ENCODE results near the gene EEF2K.
"Not testable (repeated sequence)": the region's sequence is repeated elsewhere in the genome, so short reads cannot be mapped to it uniquely, and the experiment has no call there.

The EEF2K gene

DNA sequence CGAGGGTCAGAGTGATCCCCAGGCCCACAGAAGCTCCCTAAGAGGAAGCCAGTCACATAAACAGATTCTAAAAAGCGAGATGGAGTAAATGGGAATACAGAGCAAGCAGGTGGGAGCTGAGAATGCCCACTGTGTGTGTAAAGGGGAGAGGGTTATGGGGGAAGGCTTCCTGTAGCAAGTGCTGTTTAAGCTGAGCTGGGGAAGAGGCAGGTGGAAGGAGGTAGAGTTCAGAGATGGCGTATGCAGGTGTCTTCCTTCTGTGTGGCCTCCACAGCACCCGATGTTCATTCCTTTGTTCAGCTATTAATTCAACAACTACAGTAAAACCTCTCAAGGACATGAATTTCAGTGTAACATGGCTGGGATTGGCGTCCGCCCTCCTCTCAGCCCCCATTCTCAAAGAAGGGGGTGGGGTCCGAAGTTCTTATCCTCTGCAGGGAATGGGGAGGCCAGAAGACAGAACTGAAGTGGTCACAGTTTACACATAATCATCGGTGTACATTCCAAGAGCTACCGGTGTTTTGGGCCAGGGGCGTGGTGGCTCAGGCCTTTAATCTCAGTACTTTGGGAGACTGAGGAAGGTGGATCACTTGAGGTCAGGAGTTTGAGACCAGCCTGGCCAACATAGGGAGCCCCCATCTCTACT is 1.8 kb downstream of the EEF2K start:
- DNase-seq (ENCODE audit: low read depth in 2 of 3, low spot score in 1 of 3), result no peak

DNA sequence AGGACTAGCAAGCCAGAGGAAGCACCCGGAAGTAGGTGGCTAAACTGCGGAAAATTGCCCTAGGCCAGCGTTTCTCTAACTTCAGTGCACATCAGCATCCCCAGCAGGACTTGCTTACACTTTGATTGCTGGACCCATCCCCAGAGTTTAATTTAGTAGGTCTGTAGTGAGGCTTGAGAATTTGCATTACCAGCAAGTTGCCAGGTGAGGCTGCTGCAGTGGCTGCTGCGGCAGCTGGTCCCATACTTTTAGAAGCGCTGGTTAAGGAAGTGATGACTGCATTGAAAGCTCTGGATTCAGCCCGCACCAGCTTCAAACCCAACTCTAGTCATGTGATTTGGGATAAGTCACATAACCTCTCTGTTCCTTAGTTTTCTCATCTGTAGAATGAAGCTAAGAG is 4.2 kb downstream of the EEF2K start:
- no peak for DNase-seq (ENCODE audit: low read depth in 2 of 3, low spot score in 1 of 3)

DNA sequence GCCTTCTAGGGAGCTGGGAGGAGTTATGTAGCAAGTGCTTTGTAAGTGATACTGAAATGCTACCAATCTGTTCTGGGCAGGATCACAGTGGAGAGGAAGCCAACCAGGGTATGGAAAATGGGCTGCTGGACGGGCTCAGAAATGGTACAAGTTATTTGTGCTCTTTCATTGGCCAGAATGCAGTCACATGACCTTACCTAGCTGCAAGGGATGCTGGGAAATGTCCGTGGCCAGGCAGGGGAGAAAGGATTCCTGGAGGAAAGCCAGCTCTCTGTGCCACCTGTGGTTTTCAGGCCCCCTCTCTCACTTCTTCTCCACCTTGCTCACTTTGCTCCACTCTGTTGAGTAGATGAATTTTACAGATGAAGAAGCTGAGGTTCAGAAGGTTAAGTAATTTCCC is 4.8 kb downstream of the EEF2K start:
- DNase-seq (ENCODE audit: low read depth in 2 of 3, low spot score in 1 of 3), result no peak

DNA sequence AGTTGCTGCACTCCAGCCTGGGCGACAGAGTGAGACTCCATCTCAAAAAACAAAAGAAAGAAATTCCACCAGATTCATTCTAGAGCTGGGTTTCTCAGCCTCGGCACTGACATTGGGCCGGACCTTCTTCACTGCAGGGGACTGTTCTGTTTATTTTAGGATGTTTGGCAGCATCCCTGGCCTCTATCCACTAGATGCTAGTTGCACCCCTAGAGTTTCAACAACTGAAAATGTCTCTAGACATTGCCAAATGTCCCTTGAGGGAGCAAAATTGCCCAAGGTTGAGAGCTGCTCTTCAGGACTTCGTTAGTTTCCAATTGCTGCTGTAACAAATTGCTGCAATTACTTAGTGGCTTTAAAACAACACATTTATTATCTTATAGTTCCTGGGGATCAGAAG is 7.2 kb downstream of the EEF2K start:
- no peak for DNase-seq (ENCODE audit: low read depth in 2 of 3, low spot score in 1 of 3)

DNA sequence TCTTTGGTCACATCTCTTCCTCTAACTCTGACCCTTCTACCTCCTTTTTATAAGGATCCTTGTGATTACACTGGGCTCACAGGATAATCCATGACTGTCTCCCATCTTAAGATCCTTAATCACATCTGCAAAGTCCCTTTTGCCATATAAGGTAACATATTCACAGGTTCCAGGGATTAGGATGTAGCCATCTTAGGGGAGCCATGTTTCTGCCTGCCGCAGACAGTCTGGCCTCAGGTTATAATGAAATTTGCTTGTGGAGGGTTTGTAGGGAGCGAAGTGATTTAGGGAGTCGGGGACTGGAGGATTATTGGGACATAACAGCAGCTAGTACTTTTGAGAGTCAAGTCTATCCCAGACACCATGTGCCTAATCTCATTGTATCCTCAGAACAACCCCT is 7.7 kb downstream of the EEF2K start:
- no peak for DNase-seq (ENCODE audit: low read depth in 2 of 3, low spot score in 1 of 3)

DNA sequence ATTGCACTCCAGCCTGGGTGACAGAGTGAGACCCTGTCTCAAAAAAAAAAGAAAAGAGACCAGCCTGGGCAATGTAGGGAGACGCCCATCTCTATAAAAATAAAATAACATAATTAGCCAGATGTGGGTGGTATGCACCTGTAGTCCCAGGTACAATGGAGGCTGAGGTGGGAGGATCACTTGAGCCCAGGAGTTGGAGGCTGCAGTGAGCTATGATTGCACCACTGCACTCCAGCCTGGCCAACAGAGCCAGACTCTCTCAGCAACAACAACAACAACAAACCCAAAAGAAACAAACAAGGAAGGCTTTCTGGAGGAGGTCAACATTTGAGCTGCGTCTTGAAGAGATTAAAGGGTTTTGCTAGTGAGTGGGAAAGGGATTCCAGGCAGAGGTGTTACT is 8.3 kb downstream of the EEF2K start:
- DNase-seq (ENCODE audit: low read depth in 2 of 3, low spot score in 1 of 3), result no peak

DNA sequence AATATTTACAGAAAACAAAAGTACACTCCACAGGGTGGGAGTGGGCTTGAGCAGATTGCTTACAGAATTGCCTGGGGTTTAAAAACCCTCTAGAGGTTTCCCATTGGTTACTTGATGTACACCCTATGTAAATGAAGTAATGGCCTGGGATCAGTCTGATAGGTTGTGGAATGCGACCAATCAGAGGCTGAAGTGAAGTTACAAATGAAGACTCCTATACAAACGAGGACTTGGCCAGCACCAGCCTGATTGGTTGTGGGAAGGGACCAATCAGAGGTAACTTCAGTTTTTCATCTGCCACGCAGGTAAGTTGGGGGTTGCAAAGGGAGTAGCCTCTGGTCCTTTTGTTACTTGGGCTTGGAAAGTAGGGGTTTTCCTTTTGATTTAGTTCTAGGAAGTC is 8.8 kb downstream of the EEF2K start:
- DNase-seq (ENCODE audit: low read depth in 2 of 3, low spot score in 1 of 3), result no peak

DNA sequence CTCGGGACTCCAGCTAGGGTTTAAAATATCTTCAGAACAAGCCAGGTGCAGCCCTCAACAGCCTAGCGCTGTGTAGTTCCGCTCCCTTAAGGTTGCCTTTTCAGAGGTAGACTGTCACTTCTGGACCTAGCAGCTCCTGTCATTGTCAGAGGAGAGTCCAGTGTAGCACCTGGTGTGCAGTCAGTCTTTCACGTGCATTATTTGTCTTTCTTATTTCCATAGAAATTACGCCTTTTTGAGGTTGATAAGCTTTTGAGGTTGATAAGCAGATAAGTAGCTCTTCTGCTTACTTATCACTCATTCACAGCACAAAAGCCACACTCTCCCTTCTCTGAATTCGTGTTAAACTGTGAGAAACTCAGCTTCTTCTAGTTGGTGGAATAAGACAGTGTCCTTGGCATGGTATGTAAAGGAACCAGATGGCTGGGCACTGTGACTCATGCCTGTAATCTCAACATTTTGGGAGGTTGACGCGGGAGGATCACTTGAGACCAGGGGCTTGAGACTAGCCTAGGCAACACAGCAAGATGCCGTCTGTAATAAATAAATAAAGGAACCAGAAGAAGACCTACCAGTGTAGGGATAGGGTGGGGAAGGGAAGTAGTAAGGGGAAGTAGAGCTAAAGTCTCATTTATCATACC is 10.2 kb downstream of the EEF2K start:
- DNase-seq (ENCODE audit: low read depth in 2 of 3, low spot score in 1 of 3), result no peak

DNA sequence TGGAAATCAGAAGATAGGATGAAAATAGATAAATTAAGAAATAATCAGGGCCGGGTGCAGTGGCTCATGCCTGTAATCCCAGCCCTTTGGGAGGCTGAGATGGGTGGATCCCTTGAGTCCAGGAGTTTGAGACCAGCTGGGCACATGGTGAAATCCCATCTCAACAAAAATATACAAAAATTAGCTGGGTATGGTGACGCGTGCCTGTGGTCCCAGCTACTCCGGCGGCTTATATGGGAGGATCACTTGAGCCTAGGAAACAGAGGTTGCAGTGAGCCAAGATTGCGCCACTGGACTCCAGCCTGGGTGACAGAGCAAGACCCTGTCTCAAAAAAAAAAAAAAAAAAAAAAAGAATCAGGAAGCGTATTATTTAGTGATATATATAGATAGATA is 10.8 kb downstream of the EEF2K start:
- DNase-seq (ENCODE audit: low read depth in 2 of 3, low spot score in 1 of 3), result not testable (repeated sequence)

DNA sequence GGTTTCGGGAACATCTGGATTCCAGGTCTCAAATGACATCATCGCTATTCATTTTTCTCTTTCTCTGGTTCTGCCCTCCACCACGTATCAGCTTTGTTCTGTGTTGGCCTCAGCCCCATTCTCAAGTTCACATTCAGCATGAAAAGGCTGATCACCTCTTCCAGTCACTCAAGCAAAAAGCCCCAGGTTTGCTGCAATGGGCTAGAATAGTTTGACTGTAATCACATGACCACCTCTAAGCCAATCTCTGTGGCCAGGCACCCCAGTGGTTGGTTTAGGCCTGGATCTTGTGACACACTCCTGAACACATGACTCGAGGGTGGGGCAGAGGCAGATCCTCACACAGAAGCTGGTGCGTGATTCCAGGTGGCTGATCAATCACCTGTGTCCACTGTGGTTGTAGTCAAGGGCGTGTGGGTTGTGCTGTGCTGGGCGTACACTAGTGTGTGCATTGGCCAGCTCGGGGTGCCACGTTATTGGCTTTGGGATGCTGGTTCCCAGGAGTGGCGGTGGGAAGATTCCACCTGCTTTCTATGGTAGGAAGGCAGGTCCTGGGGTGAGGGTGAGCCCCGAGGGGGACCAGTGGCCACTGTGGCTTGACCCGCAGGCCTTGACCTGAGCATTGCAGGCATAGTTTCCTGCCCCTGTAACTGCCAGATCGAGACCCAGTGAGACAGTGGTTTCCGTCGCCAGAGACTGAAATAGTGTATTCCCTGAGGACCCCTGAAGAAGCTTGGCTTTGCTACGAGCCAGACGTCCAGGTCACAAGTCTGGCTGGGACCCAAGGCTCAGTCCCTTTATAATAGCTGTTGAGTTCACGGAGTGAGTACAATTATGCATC is 12.0 kb downstream of the EEF2K start:
- DNase-seq (ENCODE audit: low read depth in 2 of 3, low spot score in 1 of 3), result no peak

DNA sequence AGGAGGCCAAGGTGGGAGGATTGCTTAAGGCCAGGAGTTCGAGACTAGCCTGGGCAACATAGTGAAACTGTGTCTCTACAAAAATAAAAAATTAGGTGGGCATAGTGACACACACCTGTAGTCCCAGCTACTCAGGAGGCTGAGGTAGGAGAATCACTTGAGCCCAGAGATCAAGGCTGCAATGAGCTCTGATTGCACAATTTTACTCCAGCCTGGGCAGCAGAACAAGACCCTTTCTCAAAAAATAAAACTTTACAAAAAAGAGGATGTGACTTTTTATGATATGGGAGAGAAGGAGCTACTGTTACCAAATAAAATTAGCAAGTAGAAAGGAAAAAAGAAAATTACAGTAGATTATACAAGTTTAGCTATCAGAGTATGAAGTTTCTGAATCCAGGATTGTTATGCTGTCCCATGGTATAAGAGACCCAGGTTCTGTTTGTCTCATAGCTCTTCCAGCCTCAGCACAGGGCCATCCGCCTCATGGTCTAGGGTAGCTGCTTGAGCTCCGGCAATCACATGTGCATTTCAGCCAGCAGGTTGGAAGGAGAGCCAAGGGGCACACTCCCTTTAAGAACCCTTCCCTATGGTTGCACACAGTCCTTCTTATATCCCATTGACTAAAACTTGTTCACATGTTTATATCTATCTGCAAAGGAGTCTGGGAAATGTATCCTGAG is 13.5 kb downstream of the EEF2K start:
- no peak for DNase-seq (ENCODE audit: low read depth in 2 of 3, low spot score in 1 of 3)

DNA sequence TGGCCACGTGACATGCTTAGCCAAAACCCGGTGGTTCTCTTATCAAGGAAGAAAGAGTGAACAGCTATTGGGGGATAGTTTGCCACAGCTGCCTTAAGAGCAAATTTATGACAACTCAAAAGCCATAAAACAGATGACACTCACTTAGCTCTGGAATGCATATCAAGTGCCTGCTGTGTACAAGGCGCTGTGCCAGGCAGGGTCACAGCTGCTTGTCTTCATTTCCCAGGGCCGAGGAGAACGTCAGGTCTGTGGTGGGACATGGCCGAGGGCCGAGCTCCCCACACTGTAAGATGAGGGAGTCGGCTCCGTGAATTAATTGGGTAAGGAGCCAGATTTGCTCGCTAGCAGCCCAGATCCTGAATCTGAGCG is 14.0 kb downstream of the EEF2K start:
- DNase-seq (ENCODE audit: low read depth in 2 of 3, low spot score in 1 of 3), result no peak

DNA sequence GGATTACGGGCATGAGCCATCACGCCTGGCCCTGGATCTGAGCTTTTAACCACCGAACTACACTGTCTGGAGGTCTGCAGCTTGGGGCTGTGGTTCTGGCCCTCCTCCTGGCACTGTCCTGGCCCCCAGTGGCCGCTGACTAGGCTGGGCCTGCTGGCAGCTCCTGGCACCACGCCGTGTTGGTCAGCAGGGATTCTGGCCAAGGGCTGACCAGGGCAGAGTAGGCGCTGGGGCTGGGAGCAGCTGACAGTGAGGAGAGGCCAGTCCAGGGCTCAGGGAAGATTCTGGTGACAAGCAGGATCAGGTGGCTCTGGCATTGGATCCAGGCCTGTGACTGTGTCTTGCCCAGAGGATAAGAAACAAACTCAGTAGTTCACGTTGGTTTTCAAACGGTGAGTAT is 14.6 kb downstream of the EEF2K start:
- DNase-seq (ENCODE audit: low read depth in 2 of 3, low spot score in 1 of 3), result no peak

DNA sequence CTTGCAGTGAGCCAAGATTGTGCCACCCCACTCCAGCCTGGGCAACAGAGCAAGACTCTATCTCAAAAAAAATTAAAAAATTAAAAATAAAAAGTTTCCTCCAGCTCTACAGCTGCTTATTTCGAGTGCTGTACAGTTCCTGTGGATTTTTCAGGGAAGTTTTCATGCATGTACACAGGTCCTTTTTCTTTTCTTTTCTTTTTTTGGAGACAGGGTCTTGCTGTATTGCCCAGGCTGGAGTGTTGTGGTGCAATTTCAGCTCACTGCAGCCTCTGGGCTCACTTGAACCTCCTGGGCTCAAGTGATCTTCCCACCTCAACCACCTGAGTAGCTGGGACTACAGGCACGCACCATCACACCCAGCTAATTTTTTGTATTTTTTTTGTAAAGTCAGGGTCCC is 15.9 kb downstream of the EEF2K start:
- no peak for DNase-seq (ENCODE audit: low read depth in 2 of 3, low spot score in 1 of 3)

DNA sequence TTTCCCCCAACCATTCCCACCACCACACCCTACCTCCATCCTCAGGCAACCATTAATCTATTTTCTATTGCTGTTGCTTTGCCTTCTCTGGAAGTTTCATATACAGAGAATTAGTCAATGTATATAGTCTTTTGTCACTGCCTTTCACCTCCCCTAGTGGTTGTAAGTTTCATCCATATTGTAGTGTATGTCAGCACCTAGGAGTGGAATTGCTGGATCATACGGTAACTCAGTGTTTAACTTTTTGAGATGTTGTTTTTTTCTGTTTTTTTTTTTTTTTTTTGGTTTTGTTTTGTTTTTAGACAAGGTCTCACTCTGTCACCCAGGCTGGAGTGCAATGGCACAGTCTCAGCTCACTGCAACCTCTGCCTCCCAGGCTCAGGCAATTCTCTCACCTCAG is 16.9 kb downstream of the EEF2K start:
- DNase-seq (ENCODE audit: low read depth in 2 of 3, low spot score in 1 of 3), result no peak

DNA sequence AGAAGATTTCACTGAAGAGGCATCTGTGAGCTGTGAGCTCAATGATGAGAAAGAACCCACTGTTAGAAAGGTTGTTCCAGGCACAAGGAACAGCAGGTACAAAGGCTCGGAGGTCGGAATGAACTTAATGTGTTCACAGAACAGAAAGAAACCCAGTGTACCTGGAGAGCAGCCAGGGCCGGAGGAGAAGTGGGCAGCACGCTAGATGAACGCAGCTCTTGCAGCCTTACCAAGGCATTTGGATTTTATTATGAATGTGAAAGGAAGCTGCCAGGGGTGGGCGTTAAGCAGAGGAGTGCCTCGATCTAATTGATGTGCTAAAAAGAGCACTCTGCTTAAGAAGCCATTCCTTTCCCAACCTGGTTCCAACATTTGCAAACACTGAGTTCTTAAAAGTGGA is 19.0 kb downstream of the EEF2K start:
- DNase-seq (ENCODE audit: low read depth in 2 of 3, low spot score in 1 of 3), result no peak

DNA sequence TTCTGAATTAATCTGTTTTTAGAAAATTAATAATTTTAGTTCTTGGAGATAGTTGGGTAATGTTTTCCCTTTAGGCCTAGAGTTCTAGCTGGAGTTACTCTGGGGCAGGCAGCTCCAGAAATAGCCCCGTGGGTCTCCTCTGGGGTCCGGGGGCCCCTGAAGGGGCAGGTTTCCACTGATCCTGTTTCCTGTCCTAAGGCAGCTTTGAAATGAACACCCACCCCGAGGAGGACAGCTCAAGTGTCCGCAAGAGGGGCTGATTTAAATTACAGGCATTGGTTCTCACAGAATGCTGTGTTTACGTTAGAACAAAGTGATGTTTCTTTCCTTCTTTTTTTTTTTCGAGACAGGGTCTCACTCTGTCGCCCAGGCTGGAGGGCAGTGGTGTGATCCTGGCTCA is 23.8 kb downstream of the EEF2K start:
- no peak for DNase-seq (ENCODE audit: low read depth in 2 of 3, low spot score in 1 of 3)

DNA sequence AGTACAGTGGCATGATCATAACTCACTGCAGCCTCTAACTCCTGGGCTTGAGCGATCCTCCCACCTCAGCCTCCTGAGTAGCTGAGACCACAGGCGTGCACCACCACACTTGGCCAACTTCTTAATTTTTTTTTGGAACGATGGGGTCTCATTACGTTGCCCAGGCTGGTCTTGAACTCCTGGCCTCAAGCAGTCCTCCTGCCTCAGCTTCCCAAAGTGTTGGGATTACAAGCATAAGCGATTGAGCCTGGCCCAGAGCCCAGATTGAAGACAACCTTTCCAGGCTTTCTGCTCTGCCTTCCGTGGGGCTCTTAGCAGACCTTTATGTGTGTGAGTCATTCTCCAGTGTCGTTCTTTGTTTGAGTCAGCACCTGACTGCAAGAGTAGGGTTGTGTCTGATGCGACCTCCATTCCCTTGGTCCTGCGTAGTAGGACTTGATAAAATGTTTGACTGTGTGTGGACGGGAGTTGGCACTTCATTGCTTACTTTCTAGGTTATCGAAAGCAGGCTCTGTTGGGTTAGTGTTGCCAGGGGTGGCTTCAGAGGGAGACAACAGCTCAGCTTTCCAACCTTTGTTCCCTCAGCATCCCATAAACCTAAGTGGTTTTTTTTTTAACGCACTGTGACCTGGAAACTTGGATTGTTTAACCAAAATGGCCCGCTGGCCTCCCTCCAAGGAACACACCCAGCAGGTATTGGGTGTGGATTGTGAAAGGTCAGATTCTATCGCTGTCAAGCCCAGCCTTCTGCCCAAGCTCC is 26.4 kb downstream of the EEF2K start:
- DNase-seq (ENCODE audit: low read depth in 2 of 3, low spot score in 1 of 3), result peak; percentile 7 to 37 (median 20)

DNA sequence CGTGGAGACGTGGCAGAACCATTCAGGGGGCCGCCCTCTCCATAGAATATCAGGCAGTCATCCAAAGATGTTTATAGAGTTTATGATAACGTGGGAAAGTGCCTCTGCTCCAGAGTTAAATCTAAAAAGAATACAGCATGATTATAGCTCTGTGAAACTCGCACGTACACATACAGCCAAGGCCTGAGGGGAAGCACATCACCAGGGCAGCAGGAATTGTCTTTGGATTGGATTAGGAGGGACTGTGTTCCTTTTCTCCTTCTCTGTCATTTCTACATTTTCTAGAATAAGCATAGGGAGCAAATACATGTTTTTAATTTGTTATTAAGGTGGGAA is 26.9 kb downstream of the EEF2K start:
- DNase-seq (ENCODE audit: low read depth in 2 of 3, low spot score in 1 of 3), result no peak

DNA sequence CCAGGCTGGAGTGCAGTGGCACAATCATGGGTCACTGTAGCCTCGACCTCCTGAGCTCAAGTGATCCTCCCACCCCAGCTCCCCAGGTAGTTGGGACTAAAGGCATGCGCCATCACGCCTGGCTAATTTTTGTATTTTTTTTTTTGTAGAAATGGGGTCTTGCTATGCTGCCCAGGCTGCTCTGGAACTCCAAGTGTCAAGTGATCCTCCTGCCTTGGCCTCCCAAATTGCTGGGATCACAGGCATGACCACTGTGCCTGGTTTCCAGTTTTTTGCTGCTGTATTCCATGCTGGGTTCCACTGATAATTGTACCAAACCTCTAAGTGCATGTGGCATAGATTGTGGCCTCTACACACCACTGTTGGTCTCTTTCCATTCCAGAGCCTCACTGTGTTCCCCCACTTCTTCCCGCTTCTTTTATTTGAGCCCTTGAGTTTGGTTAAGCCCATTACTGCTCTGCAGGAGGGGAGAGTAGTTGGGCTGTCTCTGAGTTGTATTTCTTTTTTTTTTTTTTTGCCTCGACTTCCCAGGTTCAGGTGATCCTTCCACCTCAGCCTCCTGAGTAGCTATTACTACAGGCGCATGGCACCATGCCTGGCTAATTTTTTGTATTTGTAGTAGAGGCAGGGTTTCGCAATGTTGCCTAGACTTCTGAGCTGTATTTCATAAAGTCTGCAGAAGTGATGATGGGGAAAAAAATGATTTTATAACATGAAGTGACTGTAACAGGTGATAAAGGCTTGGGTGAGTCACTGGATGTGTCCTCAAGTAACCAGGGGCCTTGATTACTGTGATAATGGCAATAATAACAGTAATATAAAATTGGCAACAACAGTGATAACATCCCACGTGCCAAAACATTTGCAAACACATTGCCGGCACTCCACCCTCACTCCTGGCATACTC is 30.0 kb downstream of the EEF2K start:
- DNase-seq (ENCODE audit: low read depth in 2 of 3, low spot score in 1 of 3), result no peak

All from stimulated activated CD4-positive, alpha-beta T cell treated with anti-CD3 and anti-CD28 coated beads, Interleukin-12 subunit alpha, Interleukin-12 subunit beta, amount 100 ng/mL, for 48 hours (primary cell).